ENCODE measurements around the gene CRIP1.

The CRIP1 gene

GRCh38 chr14:105475269-105476096 is 11.2 kb upstream of the CRIP1 start:
- Histone ChIP-seq H3K9ac (ENCODE audit: insufficient read length) (peak overlapping the region; percentile 91), H3K36me3 (ENCODE audit: insufficient read depth, low read length) (peaks cover 8% of the 10 kb centered on the region), H3K9me3 (ENCODE audit: low read depth, low read length) (no peaks in the 10 kb centered on the region), H3K4me3 (peak overlapping the region; percentile 96), H3K27ac (peak overlapping the region; percentile 85)
- TF ChIP-seq POLR2AphosphoS5 (IDR thresholded peaks at IDR 0.05; ENCODE audit: borderline replicate concordance, low read depth, low read length) (no peak; the same call in none of the 2 replicates), FOXP2 (optimal IDR thresholded peaks at IDR 0.05; ENCODE audit: control extremely low read depth, extremely low read length, insufficient read depth) (no peak)
- no peak for DNase-seq (ENCODE audit: low read depth, low spot score)

GRCh38 chr14:105476097-105476830 is 10.4 kb upstream of the CRIP1 start:
- DNase-seq (ENCODE audit: low read depth, low spot score): no peak
- Histone ChIP-seq H3K4me3 (peak overlapping the region; percentile 96), H3K27ac (peak overlapping the region; percentile 85)

GRCh38 chr14:105476831-105477659 is 9.6 kb upstream of the CRIP1 start:
- Histone ChIP-seq H3K27ac (peak overlapping the region; percentile 85), H3K9me3 (ENCODE audit: low read depth, low read length) (no peaks in the 10 kb centered on the region), H3K9ac (ENCODE audit: insufficient read length) (peak overlapping the region; percentile 91), H3K36me3 (ENCODE audit: insufficient read depth, low read length) (peaks cover 8% of the 10 kb centered on the region), H3K4me3 (peak overlapping the region; percentile 96)
- TF ChIP-seq FOXP2 (optimal IDR thresholded peaks at IDR 0.05; ENCODE audit: control extremely low read depth, extremely low read length, insufficient read depth) (no peak), POLR2AphosphoS5 (IDR thresholded peaks at IDR 0.05; ENCODE audit: borderline replicate concordance, low read depth, low read length) (no peak), EZH2 (IDR thresholded peaks at IDR 0.05) (no peak)
- DNase-seq (ENCODE audit: low read depth, low spot score): no peak

More at GRCh38 chr14:105476097-105476830, 10.4 kb upstream of the CRIP1 start:
- Histone ChIP-seq H3K9ac (ENCODE audit: insufficient read length) (peak overlapping the region; percentile 91), H3K36me3 (ENCODE audit: insufficient read depth, low read length) (peaks cover 8% of the 10 kb centered on the region), H3K9me3 (ENCODE audit: low read depth, low read length) (no peaks in the 10 kb centered on the region)
- no peak for TF ChIP-seq POLR2AphosphoS5 (IDR thresholded peaks at IDR 0.05; ENCODE audit: borderline replicate concordance, low read depth, low read length)
- no peak for TF ChIP-seq FOXP2 (optimal IDR thresholded peaks at IDR 0.05; ENCODE audit: control extremely low read depth, extremely low read length, insufficient read depth)
- no peak for TF ChIP-seq EZH2 (IDR thresholded peaks at IDR 0.05)

GRCh38 chr14:105477660-105478397 is 8.9 kb upstream of the CRIP1 start:
- H3K9me3 ChIP-seq (ENCODE audit: low read depth, low read length): no peaks in the 10 kb centered on the region
- H3K4me3 ChIP-seq: peak overlapping the region; percentile 96
- TF ChIP-seq POLR2AphosphoS5 (IDR thresholded peaks at IDR 0.05; ENCODE audit: borderline replicate concordance, low read depth, low read length) (no peak), FOXP2 (optimal IDR thresholded peaks at IDR 0.05; ENCODE audit: control extremely low read depth, extremely low read length, insufficient read depth) (no peak), EZH2 (IDR thresholded peaks at IDR 0.05) (no peak)
- peak overlapping the region; percentile 85 for H3K27ac ChIP-seq
- peaks cover 8% of the 10 kb centered on the region for H3K36me3 ChIP-seq (ENCODE audit: insufficient read depth, low read length)
- DNase-seq (ENCODE audit: low read depth, low spot score): no peak
- no peak overlapping the region for H3K9ac ChIP-seq (ENCODE audit: insufficient read length)

GRCh38 chr14:105478398-105479251 is 8.1 kb upstream of the CRIP1 start:
- no peaks in the 10 kb centered on the region for H3K9me3 ChIP-seq (ENCODE audit: low read depth, low read length)
- TF ChIP-seq FOXP2 (optimal IDR thresholded peaks at IDR 0.05; ENCODE audit: control extremely low read depth, extremely low read length, insufficient read depth) (no peak), EZH2 (IDR thresholded peaks at IDR 0.05) (no peak), POLR2AphosphoS5 (IDR thresholded peaks at IDR 0.05; ENCODE audit: borderline replicate concordance, low read depth, low read length) (no peak)
- H3K36me3 ChIP-seq (ENCODE audit: insufficient read depth, low read length): peaks cover 8% of the 10 kb centered on the region
- H3K9ac ChIP-seq (ENCODE audit: insufficient read length): no peak overlapping the region
- peak overlapping the region; percentile 31; the same call in 1 of the 2 replicates for H3K27ac ChIP-seq
- DNase-seq (ENCODE audit: low read depth, low spot score): no peak
- H3K4me3 ChIP-seq: no peak overlapping the region

GRCh38 chr14:105479431-105480158 is 7.1 kb upstream of the CRIP1 start:
- peaks cover 8% of the 10 kb centered on the region for H3K36me3 ChIP-seq (ENCODE audit: insufficient read depth, low read length)
- peak overlapping the region; percentile 97; the same call in 1 of the 2 replicates for H3K27ac ChIP-seq
- no peak for DNase-seq (ENCODE audit: low read depth, low spot score)
- no peak overlapping the region for H3K9ac ChIP-seq (ENCODE audit: insufficient read length)
- no peaks in the 10 kb centered on the region for H3K9me3 ChIP-seq (ENCODE audit: low read depth, low read length)
- no peak overlapping the region for H3K4me3 ChIP-seq
- TF ChIP-seq EZH2 (IDR thresholded peaks at IDR 0.05) (no peak), POLR2AphosphoS5 (IDR thresholded peaks at IDR 0.05; ENCODE audit: borderline replicate concordance, low read depth, low read length) (no peak), FOXP2 (optimal IDR thresholded peaks at IDR 0.05; ENCODE audit: control extremely low read depth, extremely low read length, insufficient read depth) (no peak)

Measured in SK-N-MC (cell line).